ENCODE measurements around the gene B4GAT1.

DNA sequence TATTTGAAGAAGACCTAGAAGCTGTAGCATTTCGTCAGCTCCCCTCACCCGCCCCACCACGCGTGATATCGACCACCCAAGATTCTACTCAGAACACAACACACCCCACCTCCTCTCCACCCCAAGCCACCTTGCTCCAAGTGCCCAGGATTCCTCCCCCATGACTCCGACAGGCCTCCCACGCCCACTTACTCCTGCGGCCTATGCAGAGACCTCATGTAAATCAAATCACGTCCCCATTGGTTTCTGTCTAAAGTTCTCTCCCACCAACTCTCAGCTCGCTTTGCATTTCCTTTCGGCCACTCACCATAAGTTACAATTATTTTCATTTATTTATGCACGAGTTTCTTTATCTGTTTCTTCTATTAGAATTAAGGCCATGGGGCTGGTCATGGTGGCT lies 44.8 kb downstream of the B4GAT1 start:
- TF ChIP-seq POLR2AphosphoS5 (IDR thresholded peaks at IDR 0.05; ENCODE audit: low read depth, low read length) (no peak), POLR2A (IDR thresholded peaks at IDR 0.05; ENCODE audit: low read depth, low read length) (no peak), TAF1 (IDR thresholded peaks at IDR 0.05; ENCODE audit: borderline replicate concordance, low read depth, low read length) (no peak)

Measured in GM12892 (cell line).